MM.1S (cell line): Measurements from ENCODE around the gene TUBB6.

Experiments used
- EZH2 ChIP-seq: fragments of 300-600 bp; sonication (generic); optimal IDR thresholded peaks from 2 replicates; pipeline ENCODE3; 2017; ENCODE audit warnings: low read depth, mild to moderate bottlenecking, antibody characterized with exemption, low read length, mixed read lengths
- EZH2phosphoT487 ChIP-seq: fragments of 300-600 bp; sonication (generic); IDR thresholded peaks from 2 replicates; pipeline ENCODE4 v1.6.1; 2018; ENCODE audit warnings: antibody characterized with exemption, low read length
- TF ChIP-seq, protein P1 (sequence below): fragments of 300-600 bp; sonication (generic); IDR thresholded peaks from 2 replicates; pipeline ENCODE4 v1.5.1; 2016; ENCODE audit warnings: antibody characterized with exemption, low read length, mixed read lengths

DNA sequence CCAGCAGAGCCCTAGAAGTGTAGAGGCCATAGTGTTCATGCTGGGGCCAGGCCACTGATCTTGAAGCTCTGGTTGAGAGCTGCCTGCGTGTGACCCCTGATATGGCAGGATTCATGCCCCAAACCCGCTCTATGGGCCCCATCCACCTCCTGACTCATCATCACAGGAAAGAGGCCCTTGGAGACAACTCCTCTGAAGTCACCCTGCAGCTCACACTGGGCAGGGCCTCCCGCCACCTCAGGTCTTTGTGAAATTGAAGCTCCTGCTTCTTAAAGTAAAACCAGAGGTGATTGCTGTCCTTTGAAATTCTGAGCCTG is 12.0 kb upstream of the TUBB6 start:
- TF ChIP-seq, protein P1, sequence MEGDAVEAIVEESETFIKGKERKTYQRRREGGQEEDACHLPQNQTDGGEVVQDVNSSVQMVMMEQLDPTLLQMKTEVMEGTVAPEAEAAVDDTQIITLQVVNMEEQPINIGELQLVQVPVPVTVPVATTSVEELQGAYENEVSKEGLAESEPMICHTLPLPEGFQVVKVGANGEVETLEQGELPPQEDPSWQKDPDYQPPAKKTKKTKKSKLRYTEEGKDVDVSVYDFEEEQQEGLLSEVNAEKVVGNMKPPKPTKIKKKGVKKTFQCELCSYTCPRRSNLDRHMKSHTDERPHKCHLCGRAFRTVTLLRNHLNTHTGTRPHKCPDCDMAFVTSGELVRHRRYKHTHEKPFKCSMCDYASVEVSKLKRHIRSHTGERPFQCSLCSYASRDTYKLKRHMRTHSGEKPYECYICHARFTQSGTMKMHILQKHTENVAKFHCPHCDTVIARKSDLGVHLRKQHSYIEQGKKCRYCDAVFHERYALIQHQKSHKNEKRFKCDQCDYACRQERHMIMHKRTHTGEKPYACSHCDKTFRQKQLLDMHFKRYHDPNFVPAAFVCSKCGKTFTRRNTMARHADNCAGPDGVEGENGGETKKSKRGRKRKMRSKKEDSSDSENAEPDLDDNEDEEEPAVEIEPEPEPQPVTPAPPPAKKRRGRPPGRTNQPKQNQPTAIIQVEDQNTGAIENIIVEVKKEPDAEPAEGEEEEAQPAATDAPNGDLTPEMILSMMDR: no peak
- TF ChIP-seq EZH2: no peak
- no peak for TF ChIP-seq EZH2phosphoT487
